Measurements from ENCODE around the gene MAML3. TPM values are rescaled to one million over a fixed set of nuclear protein-coding genes. Genes with fewer than 3 reads are reported as not detected.

The MAML3 gene
- total RNA-seq, 1 donor = 0.72 TPM

GRCh38 chr4:139735381-139736273 is 418.4 kb downstream of the MAML3 start:
- Histone ChIP-seq H4K20me1 (ENCODE audit: insufficient read depth, low read length) (no peaks in the 10 kb centered on the region), H3K9me3 (ENCODE audit: low read depth, low read length) (no peaks in the 10 kb centered on the region), H3K36me3 (ENCODE audit: insufficient read depth, low read length) (no peaks in the 10 kb centered on the region), H3K4me1 (ENCODE audit: insufficient read depth, low read length) (peaks cover 16% of the 10 kb centered on the region), H3K79me2 (ENCODE audit: insufficient read depth, low read length) (no peaks in the 10 kb centered on the region), H3K4me3 (ENCODE audit: insufficient read depth, low read length) (peak overlapping the region; percentile 72), H3K27me3 (ENCODE audit: insufficient read depth, low read length) (peaks cover 42% of the 10 kb centered on the region), H3K27ac (ENCODE audit: low read depth, low read length) (no peak overlapping the region), H2AFZ (ENCODE audit: low read length) (peak overlapping the region; percentile 88), H3K4me2 (ENCODE audit: insufficient read depth, low read length) (peak overlapping the region; percentile 90)
- DNase-seq (ENCODE audit: insufficient read length, low spot score, missing footprints) = peak; percentile 83
- no peak for TF ChIP-seq CTCF (IDR thresholded peaks at IDR 0.05; ENCODE audit: extremely low read depth, low read depth, low read length)

DNA sequence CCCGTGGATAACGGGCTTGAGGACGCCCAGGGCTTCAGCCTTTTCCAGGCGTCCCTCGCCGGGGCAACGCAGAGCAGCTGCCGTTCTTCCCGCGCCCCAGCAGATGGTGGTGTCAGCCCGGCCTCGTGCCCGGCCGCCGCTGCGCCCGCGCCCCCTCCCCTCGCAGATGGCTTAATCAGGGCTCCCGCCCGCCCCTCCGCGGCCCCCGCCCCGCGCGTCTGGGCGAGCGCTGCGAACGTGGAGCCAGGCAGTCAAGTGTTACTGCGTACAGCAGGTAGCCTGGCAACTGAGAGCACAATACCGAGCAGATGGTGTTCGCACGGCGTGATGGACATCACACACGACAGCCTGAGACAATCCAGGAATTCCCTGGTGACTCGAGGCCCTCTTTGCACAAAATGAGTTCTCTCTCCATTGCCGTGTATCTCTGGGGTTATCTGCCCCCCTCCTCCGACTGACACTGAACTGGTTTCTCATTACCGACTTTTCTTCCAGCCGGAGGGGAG is 419.1 kb downstream of the MAML3 start:
- Histone ChIP-seq H2AFZ (ENCODE audit: low read length) (peak overlapping the region; percentile 88), H3K4me1 (ENCODE audit: insufficient read depth, low read length) (peaks cover 15% of the 10 kb centered on the region), H3K79me2 (ENCODE audit: insufficient read depth, low read length) (no peaks in the 10 kb centered on the region), H3K9me3 (ENCODE audit: low read depth, low read length) (no peaks in the 10 kb centered on the region), H3K27ac (ENCODE audit: low read depth, low read length) (peak overlapping the region; percentile 34), H3K4me2 (ENCODE audit: insufficient read depth, low read length) (peak overlapping the region; percentile 90), H4K20me1 (ENCODE audit: insufficient read depth, low read length) (no peaks in the 10 kb centered on the region), H3K4me3 (ENCODE audit: insufficient read depth, low read length) (peak overlapping the region; percentile 72), H3K36me3 (ENCODE audit: insufficient read depth, low read length) (no peaks in the 10 kb centered on the region), H3K27me3 (ENCODE audit: insufficient read depth, low read length) (peaks cover 42% of the 10 kb centered on the region)
- DNase-seq (ENCODE audit: insufficient read length, low spot score, missing footprints) = peak; percentile 96
- TF ChIP-seq CTCF (IDR thresholded peaks at IDR 0.05; ENCODE audit: extremely low read depth, low read depth, low read length) = peak; percentile 41

DNA sequence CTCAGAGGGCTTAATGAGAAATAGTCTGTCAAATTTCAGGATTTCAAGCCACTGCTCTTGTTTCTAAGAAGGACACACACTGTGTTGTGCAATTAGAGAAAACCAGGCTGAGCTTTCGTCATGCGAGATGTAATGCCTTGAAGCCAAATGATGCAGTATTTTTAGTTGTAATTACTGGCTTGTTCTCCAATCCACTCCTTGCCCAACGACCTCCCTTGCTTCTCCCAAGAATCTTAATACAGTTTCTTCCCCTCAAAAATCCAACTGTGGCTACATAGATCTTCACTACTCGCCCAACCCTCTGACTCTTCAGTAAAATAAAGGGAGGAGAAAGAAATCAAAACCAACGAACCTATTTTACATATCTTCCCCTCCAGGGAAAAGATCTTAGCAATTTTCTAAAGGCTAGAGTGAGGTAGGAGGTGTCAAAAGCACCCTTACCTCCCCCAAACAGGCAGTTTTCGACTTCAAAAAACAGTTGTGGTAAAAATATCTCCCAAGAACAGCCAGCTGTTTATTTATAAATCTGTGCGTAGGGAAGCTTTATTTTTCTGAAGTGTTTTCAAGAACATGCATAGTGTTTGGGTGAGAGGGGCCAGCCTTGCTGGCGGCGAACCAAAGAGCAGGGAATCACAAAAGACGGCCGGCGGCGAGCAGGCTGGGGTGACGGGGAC is 419.6 kb downstream of the MAML3 start:
- Histone ChIP-seq H3K4me1 (ENCODE audit: insufficient read depth, low read length) (peaks cover 15% of the 10 kb centered on the region), H3K36me3 (ENCODE audit: insufficient read depth, low read length) (no peaks in the 10 kb centered on the region), H3K4me3 (ENCODE audit: insufficient read depth, low read length) (peak overlapping the region; percentile 72), H4K20me1 (ENCODE audit: insufficient read depth, low read length) (no peaks in the 10 kb centered on the region), H3K4me2 (ENCODE audit: insufficient read depth, low read length) (peak overlapping the region; percentile 90), H3K27ac (ENCODE audit: low read depth, low read length) (peak overlapping the region; percentile 34), H3K27me3 (ENCODE audit: insufficient read depth, low read length) (peaks cover 42% of the 10 kb centered on the region), H3K9me3 (ENCODE audit: low read depth, low read length) (no peaks in the 10 kb centered on the region), H3K79me2 (ENCODE audit: insufficient read depth, low read length) (no peaks in the 10 kb centered on the region), H2AFZ (ENCODE audit: low read length) (peak overlapping the region; percentile 88)
- DNase-seq (ENCODE audit: insufficient read length, low spot score, missing footprints) = peak; percentile 81
- TF ChIP-seq CTCF (IDR thresholded peaks at IDR 0.05; ENCODE audit: extremely low read depth, low read depth, low read length) = no peak

Data from osteoblast (primary cell).